Pancreas (tissue), 10 donors: ENCODE data around the gene AFDN. TPM values are rescaled to one million over a fixed set of nuclear protein-coding genes. Genes with fewer than 3 reads are reported as not detected.

ENCODE experiments used
- ATAC-seq, 4 donors: fragments of 200-7000 bp; cut with Tn5 transposase; one replicate each; pipeline versions ENCODE4 v1.8.0 to v1.9.1; 2020; ENCODE audit warnings: mild to moderate bottlenecking in 4 of 4, moderate library complexity in 4 of 4
- DNase-seq, 6 donors: peaks; one replicate each; pipeline ENCODE4 v3.0.0-alpha.2; 2020
- FAIRE-seq: peaks from 2 replicates; lab custom pipeline; 2012; peaks lifted over from hg19 to GRCh38; lab: Jason Lieb, UNC
- H3K27ac ChIP-seq, 4 donors: fragments of 200-600 bp; sonication (generic); 1 replicate in 3 of 4; 2 replicates in 1 of 4; pipeline versions ENCODE4 v1.5.0 to v1.8.0; 2020
- H3K27me3 ChIP-seq, 4 donors: fragments of 200-600 bp; one replicate each; pipeline ENCODE4 v1.8.0; 2021
- H3K36me3 ChIP-seq, 3 donors: fragments of 200-600 bp; sonication (generic) in 1 of 3; one replicate each; pipeline versions ENCODE4 v1.5.0 to v1.8.0; 2020 to 2021
- H3K4me1 ChIP-seq, 3 donors: fragments of 200-600 bp; one replicate each; pipeline ENCODE4 v1.8.0; 2021
- H3K4me3 ChIP-seq, 4 donors: fragments of 200-600 bp; sonication (generic) in 2 of 4; one replicate each; pipeline versions ENCODE4 v1.5.0 to v1.8.0; 2020 to 2021
- H3K9me3 ChIP-seq, 4 donors: fragments of 200-600 bp; one replicate each; pipeline ENCODE4 v1.8.0; 2021
- WGBS, 2 donors: extraction: QIAGEN DNeasy Blood & Tissue Kit; methylation state at CpG; one replicate each; pipeline ENCODE4 v1.1.7; 2013; 5-methylcytosine and 5-hydroxymethylcytosine counted together
- intact Hi-C, 3 donors: fragments of 100-400 bp; cut with DNase I; formaldehyde crosslinking; loops; one replicate each; pipeline versions ENCODE4 v1.11.1 to v1.14.2; 2022
- polyA plus RNA-seq, 2 donors: library from polyadenylated mRNA; stranded (reverse); fragments of 200-250 nt; gene quantifications; one replicate each; pipeline ENCODE4 v1.2.3, GENCODE V29; 2013
- total RNA-seq, 6 donors: library from RNA; stranded (reverse); fragmentation: NEBNext Ultra II Directional in 4 of 6; extraction: Animal tissue kit (Norgen Biotek cat#: 25700) in 4 of 6; gene quantifications; one replicate each; pipeline versions ENCODE4 v1.2.1 to v1.2.4, GENCODE V29; 2021 to 2023
- TF ChIP-seq, protein P1 (sequence below), 4 donors: fragments of 200-600 bp; sonication (generic) in 3 of 4; IDR thresholded peaks; one replicate each; pipeline versions ENCODE4 v1.5.0 to v1.8.0; 2021; ENCODE audit warnings: antibody characterized with exemption in 4 of 4
- donor health status: healthy with polysubstance abuse.
- donor health status: DM: no; HTN: no; CAD: no; lungs with moderate emphysema.
- donor health status: DM: no; HTN: no; CAD: no.
- donor health status: control.
- donor health status: control.
- donor health status: Bipolar disorder and iron deficiency.
- donor health status: DM: yes; HTN: yes; CAD: no.
- donor health status: DM: no; HTN: no; CAD: no.
- donor health status: DM: no; HTN: no; CAD: no.
- donor health status: DM: yes; HTN: yes; CAD: no.

The AFDN gene
- total and polyA plus RNA-seq, 8 donors, result 55.2 to 122 (median 73.3) TPM

DNA sequence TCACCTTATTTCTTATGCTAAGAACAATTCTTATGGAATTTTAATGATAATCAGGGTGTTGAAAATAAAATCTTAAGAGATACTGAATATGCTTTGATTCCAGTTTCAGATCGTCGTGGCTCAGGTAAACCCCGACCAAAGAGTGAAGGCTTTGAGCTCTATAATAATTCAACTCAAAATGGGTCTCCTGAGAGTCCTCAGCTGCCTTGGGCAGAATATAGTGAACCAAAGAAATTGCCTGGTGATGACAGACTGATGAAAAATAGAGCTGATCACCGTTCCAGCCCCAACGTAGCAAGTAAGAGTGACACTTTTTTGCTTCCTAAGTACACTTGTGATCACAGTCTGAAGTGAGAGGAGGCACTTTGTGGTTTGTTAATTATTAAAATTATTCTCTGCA lies 119.9 kb downstream of the AFDN start:
- no peak for ATAC-seq
- no peaks in the 10 kb centered on the region for H3K27me3 ChIP-seq
- TF ChIP-seq, protein P1, sequence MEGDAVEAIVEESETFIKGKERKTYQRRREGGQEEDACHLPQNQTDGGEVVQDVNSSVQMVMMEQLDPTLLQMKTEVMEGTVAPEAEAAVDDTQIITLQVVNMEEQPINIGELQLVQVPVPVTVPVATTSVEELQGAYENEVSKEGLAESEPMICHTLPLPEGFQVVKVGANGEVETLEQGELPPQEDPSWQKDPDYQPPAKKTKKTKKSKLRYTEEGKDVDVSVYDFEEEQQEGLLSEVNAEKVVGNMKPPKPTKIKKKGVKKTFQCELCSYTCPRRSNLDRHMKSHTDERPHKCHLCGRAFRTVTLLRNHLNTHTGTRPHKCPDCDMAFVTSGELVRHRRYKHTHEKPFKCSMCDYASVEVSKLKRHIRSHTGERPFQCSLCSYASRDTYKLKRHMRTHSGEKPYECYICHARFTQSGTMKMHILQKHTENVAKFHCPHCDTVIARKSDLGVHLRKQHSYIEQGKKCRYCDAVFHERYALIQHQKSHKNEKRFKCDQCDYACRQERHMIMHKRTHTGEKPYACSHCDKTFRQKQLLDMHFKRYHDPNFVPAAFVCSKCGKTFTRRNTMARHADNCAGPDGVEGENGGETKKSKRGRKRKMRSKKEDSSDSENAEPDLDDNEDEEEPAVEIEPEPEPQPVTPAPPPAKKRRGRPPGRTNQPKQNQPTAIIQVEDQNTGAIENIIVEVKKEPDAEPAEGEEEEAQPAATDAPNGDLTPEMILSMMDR (IDR thresholded peaks at IDR 0.05), result no peak
- peaks cover 0 to 84% (median 36%) of the 10 kb centered on the region in 3 donors for H3K36me3 ChIP-seq
- no peaks in the 10 kb centered on the region for H3K4me1 ChIP-seq
- intact Hi-C loops, result no loop called here
- no peak overlapping the region for H3K4me3 ChIP-seq
- H3K9me3 ChIP-seq, result no peaks in the 10 kb centered on the region
- no peak for DNase-seq
- FAIRE-seq, result no peak
- no peak overlapping the region for H3K27ac ChIP-seq
- WGBS, 2 donors, result 63 to 71% methylated on average over 5 of the region's 5 CpGs

DNA sequence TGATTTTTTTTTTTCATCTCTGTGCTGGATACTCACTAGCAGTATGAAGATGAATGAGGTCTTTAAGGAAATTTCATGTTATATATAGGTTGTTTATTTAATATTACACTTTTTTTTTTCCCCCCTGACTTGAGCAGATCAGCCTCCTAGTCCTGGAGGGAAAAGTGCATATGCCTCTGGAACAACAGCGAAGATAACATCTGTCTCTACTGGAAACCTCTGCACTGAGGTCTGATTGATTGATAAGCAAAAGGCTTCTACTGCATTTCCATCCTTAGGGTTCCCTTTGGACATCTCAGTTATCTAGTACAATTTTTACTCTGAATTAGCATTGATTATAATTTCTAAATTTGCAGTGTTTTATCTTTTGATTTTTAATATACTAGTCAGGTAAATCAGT lies 121.0 kb downstream of the AFDN start:
- DNase-seq, result no peak
- H3K4me3 ChIP-seq, result no peak overlapping the region
- intact Hi-C loops, result no loop called here
- H3K27me3 ChIP-seq, result no peaks in the 10 kb centered on the region
- 92 to 96% methylated on average over 1 of the region's 1 CpG for WGBS, 2 donors
- FAIRE-seq, result no peak
- no peaks in the 10 kb centered on the region for H3K9me3 ChIP-seq
- TF ChIP-seq, protein P1 (IDR thresholded peaks at IDR 0.05), result no peak
- peaks cover 0 to 95% (median 43%) of the 10 kb centered on the region in 3 donors for H3K36me3 ChIP-seq
- H3K27ac ChIP-seq, result no peak overlapping the region
- H3K4me1 ChIP-seq, result peaks cover 0 to under 1% (median 0%) of the 10 kb centered on the region in 3 donors
- ATAC-seq, result no peak

DNA sequence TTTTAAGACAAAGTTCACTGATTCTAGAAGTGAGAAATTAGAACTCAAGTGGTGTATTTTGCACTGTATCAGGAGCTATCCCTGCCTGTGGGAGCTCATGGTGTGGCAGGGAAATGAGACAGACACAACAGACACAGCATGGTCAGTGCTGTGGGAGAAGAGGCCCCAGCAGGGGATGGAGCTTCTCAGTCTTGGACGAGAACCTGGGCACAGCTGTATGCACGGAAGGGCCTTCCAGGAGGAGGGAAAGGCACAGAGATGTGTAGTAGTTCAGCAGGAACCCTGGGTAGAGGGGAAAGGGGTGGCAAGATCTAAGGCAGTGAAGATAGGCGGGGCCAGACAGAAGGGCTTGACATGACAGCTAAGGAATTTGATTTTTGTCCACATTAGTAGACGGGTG lies 122.0 kb downstream of the AFDN start:
- Histone ChIP-seq H3K36me3 (peaks cover 0 to 90% (median 43%) of the 10 kb centered on the region in 3 donors), H3K27me3 (no peaks in the 10 kb centered on the region), H3K4me3 (no peak overlapping the region), H3K27ac (no peak overlapping the region), H3K9me3 (no peaks in the 10 kb centered on the region), H3K4me1 (peaks cover 0 to 3% (median 0%) of the 10 kb centered on the region in 3 donors)
- FAIRE-seq (no peak), DNase-seq (no peak), ATAC-seq (no peak)
- intact Hi-C loops, result no loop called here
- TF ChIP-seq, protein P1 (IDR thresholded peaks at IDR 0.05), result no peak
- WGBS, 2 donors, result 87 to 88% methylated on average over 4 of the region's 4 CpGs

DNA sequence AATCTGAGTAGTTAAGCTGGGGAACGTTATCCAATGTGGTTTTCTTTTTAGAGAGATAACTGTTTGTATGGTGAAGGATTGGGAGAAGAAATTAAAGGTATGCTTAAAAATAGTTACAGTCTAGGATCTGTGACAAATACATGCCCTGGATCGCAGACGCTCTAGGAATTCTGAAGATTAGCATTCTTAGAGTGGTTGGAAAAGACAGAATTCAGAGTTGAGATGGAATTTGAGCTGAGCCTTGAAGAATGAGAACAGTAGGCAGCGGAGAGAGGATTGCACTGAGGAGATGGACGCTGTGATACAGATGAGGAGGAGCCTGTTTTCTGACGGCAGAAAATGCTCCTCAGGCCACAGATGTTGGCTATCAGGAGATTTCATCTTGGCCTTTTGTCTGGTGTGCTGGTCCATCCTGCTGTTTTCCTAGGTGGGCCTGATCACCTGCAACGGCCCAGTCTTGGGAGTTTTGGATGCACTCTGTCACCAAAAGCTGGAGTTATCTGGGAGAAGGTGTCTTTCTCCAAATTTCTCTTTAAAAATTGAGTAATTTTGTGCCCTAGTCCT lies 122.5 kb downstream of the AFDN start:
- no peak for FAIRE-seq
- no peaks in the 10 kb centered on the region for H3K9me3 ChIP-seq
- intact Hi-C loops, result no loop called here
- TF ChIP-seq, protein P1 (IDR thresholded peaks at IDR 0.05), result no peak
- no peak overlapping the region for H3K27ac ChIP-seq
- no peak overlapping the region for H3K4me3 ChIP-seq
- H3K27me3 ChIP-seq, result no peaks in the 10 kb centered on the region
- no peak for ATAC-seq
- peaks cover 0 to 3% (median 2%) of the 10 kb centered on the region in 3 donors for H3K4me1 ChIP-seq
- H3K36me3 ChIP-seq, result peaks cover 0 to 86% (median 43%) of the 10 kb centered on the region in 3 donors
- no peak for DNase-seq
- WGBS, 2 donors, result 86 to 87% methylated on average over 7 of the region's 7 CpGs

DNA sequence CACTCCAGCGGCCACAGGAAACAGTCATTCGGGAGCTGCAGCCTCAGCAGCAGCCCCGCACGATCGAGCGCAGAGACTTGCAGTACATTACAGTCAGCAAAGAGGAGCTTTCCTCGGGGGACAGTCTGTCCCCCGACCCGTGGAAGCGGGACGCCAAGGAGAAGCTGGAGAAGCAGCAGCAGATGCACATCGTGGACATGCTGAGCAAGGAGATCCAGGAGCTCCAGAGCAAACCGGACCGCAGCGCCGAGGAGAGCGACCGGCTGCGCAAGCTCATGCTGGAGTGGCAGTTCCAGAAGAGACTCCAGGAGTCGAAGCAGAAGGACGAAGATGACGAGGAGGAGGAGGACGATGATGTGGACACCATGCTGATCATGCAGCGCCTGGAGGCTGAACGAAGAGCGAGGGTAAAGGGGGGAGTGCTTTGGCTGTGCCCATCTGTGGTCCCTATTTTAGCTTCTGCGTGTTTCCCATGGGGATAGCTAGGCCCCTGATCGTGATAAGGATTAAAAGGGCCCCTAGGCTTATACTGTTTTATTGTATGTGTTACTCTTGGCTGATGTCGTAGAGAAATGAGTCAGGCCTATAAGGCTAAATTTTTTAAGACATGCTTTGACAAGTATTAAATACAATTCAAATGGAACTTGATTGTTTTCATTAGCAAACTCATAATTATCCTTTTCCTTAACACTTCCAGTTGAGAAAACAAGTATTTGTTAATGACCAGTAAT lies 125.2 kb downstream of the AFDN start:
- 96 to 97% methylated on average over 29 of the region's 29 CpGs for WGBS, 2 donors
- TF ChIP-seq, protein P1 (IDR thresholded peaks at IDR 0.05), result no peak

More for the DNA sequence above, 125.2 kb downstream of the AFDN start:
- no peak overlapping the region for H3K27ac ChIP-seq
- H3K27me3 ChIP-seq, result no peaks in the 10 kb centered on the region
- peaks cover 0 to 61% (median 40%) of the 10 kb centered on the region in 3 donors for H3K36me3 ChIP-seq
- FAIRE-seq (no peak), ATAC-seq (no peak), DNase-seq (no peak)
- H3K9me3 ChIP-seq, result no peaks in the 10 kb centered on the region
- peaks cover 0 to 3% (median 2%) of the 10 kb centered on the region in 3 donors for H3K4me1 ChIP-seq
- H3K4me3 ChIP-seq, result no peak overlapping the region
- intact Hi-C loops, result no loop called here
